Type B pancreatic cell (in vitro differentiated cells): ENCODE data around the gene CNTN2. TPM values are rescaled to one million over a fixed set of nuclear protein-coding genes. Genes with fewer than 3 reads are reported as not detected.

ENCODE experiments used
- DNase-seq: peaks from one replicate; pipeline ENCODE4 v3.0.0; 2021; ENCODE audit warnings: mixed read lengths; ENCODE audit not compliant: unreplicated experiment; ENCODE audit errors: extremely low spot score
- H3K27ac Mint-ChIP-seq: 2 replicates; pipeline ENCODE4 v1.8.0; 2021; ENCODE audit warnings: mild to moderate bottlenecking, mixed read lengths
- H3K27me3 Mint-ChIP-seq: 2 replicates; pipeline ENCODE4 v1.8.0; 2021; ENCODE audit warnings: mixed read lengths
- H3K36me3 Mint-ChIP-seq: 2 replicates; pipeline ENCODE4 v1.8.0; 2021; ENCODE audit warnings: mixed read lengths
- H3K4me1 Mint-ChIP-seq: one replicate; pipeline ENCODE4 v1.8.0; 2021; ENCODE audit warnings: mixed read lengths; ENCODE audit not compliant: unreplicated experiment
- H3K4me3 Mint-ChIP-seq: 2 replicates; pipeline ENCODE4 v1.8.0; 2021; ENCODE audit warnings: mild to moderate bottlenecking, mixed read lengths
- H3K9me3 Mint-ChIP-seq: 2 replicates; pipeline ENCODE4 v1.8.0; 2021; ENCODE audit warnings: mixed read lengths
- CTCF ChIP-seq: fragments of 200-600 bp; sonication (generic); conservative IDR thresholded peaks from 2 replicates; pipeline ENCODE4 v1.5.0; 2021; ENCODE audit warnings: antibody characterized with exemption, mild to moderate bottlenecking
- total RNA-seq: library from RNA; stranded (reverse); gene quantifications from 2 replicates; pipeline ENCODE4 v1.2.1, GENCODE V29; 2021; ENCODE audit warnings: low replicate concordance

CNTN2 gene
- total RNA-seq, 1 donor from 2014 or later = 6.3 TPM

GRCh38 chr1:205109269-205109668 lies 66.3 kb downstream of the CNTN2 start:
- Mint-ChIP-seq H3K27ac (no peak overlapping the region), H3K27me3 (no peaks in the 10 kb centered on the region), H3K36me3 (peaks cover 20% of the 10 kb centered on the region), H3K4me1 (no peaks in the 10 kb centered on the region), H3K4me3 (no peak overlapping the region), H3K9me3 (no peaks in the 10 kb centered on the region)
- no peak for DNase-seq
- TF ChIP-seq CTCF = no peak

GRCh38 chr1:205109711-205110110 lies 66.7 kb downstream of the CNTN2 start:
- H3K4me1 Mint-ChIP-seq = no peaks in the 10 kb centered on the region
- no peak for TF ChIP-seq CTCF
- no peak overlapping the region for H3K4me3 Mint-ChIP-seq
- H3K36me3 Mint-ChIP-seq = peaks cover 19% of the 10 kb centered on the region
- no peak overlapping the region for H3K27ac Mint-ChIP-seq
- no peaks in the 10 kb centered on the region for H3K27me3 Mint-ChIP-seq
- H3K9me3 Mint-ChIP-seq = no peaks in the 10 kb centered on the region
- DNase-seq = no peak

GRCh38 chr1:205111354-205111753 lies 68.3 kb downstream of the CNTN2 start:
- H3K4me3 Mint-ChIP-seq = no peak overlapping the region
- no peaks in the 10 kb centered on the region for H3K4me1 Mint-ChIP-seq
- no peak for DNase-seq
- H3K27ac Mint-ChIP-seq = no peak overlapping the region
- H3K36me3 Mint-ChIP-seq = peaks cover 15% of the 10 kb centered on the region
- no peak for TF ChIP-seq CTCF
- H3K27me3 Mint-ChIP-seq = no peaks in the 10 kb centered on the region
- H3K9me3 Mint-ChIP-seq = no peaks in the 10 kb centered on the region

GRCh38 chr1:205118752-205119151 lies 75.7 kb downstream of the CNTN2 start:
- DNase-seq = no peak
- no peaks in the 10 kb centered on the region for H3K27me3 Mint-ChIP-seq
- peaks cover 33% of the 10 kb centered on the region for H3K4me1 Mint-ChIP-seq
- H3K4me3 Mint-ChIP-seq = no peak overlapping the region
- TF ChIP-seq CTCF = no peak
- H3K36me3 Mint-ChIP-seq = no peaks in the 10 kb centered on the region
- H3K27ac Mint-ChIP-seq = no peak overlapping the region
- H3K9me3 Mint-ChIP-seq = no peaks in the 10 kb centered on the region

GRCh38 chr1:205121660-205122488 lies 78.9 kb downstream of the CNTN2 start, which contains the start of gene RBBP5:
TSS of gene RBBP5 (minus strand) at chr1:205121978. CDS start at chr1:205121873, 105 bp downstream.
- TF ChIP-seq CTCF = peak; percentile 74
- Mint-ChIP-seq H3K27ac (peak within 1 kb of the TSS; percentile 99), H3K4me1 (peaks cover 33% of the 10 kb centered on the region), H3K9me3 (no peaks in the 10 kb centered on the region), H3K36me3 (no peaks in the 10 kb centered on the region), H3K27me3 (no peaks in the 10 kb centered on the region), H3K4me3 (peak within 1 kb of the TSS; percentile 98)
- peak; percentile 94 for DNase-seq
